ENCODE data around the gene ERVH48-1. TPM values are rescaled to one million over a fixed set of nuclear protein-coding genes. Genes with fewer than 3 reads are reported as not detected.

The ERVH48-1 gene
- total RNA-seq, 1 experiment from 2014 or later = 14.7 TPM

- TF ChIP-seq HMGXB4 (CRISPR knock-in tag; IDR thresholded peaks at IDR 0.05) (peak; percentile 87), ETV6 (CRISPR knock-in tag; IDR thresholded peaks at IDR 0.05) (0 out of 2 replicates have a peak, but pooled peaks have one; percentile 83), IRF1 (CRISPR knock-in tag; IDR thresholded peaks at IDR 0.05) (peak; percentile 50; the same call in 1 of the 2 replicates), ZNF425 (CRISPR knock-in tag; conservative IDR thresholded peaks at IDR 0.05) (no peak), GRHL2 (CRISPR knock-in tag; IDR thresholded peaks at IDR 0.05; ENCODE audit: insufficient replicate concordance, severe bottlenecking) (no peak), NFE2L1 (CRISPR knock-in tag; IDR thresholded peaks at IDR 0.05) (no peak; the same call in 1 of the 2 replicates), SMAD4 (CRISPR knock-in tag; IDR thresholded peaks at IDR 0.05) (no peak)
Observed at GRCh38 chr21:42892931-42893755, 32.3 kb downstream of the ERVH48-1 start, which contains the start of gene NDUFV3 (continued).

GRCh38 chr21:42892582-42892930 is 32.9 kb downstream of the ERVH48-1 start:
- Mint-ChIP-seq H3K36me3 (peaks cover 16% of the 10 kb centered on the region), H3K4me1 (peaks cover 5% of the 10 kb centered on the region), H3K4me3 (peak overlapping the region; percentile 81), H3K27ac (peak overlapping the region; percentile 99), H3K27me3 (ENCODE audit: low read depth) (no peaks in the 10 kb centered on the region; the same call in 1 of the 2 replicates), H3K9me3 (peaks cover 4% of the 10 kb centered on the region; the same call in 1 of the 2 replicates)
- POLR2A ChIA-PET = interaction anchor here (0.6 to 1.5 kb wide), 4 partner anchors 14 to 98 kb away, joined by 3 to 5 read pairs (median 4); partner anchors contain the start of gene PKNOX1
- peak; percentile 75; the same call in 1 of the 2 replicates for TF ChIP-seq NFE2L1 (CRISPR knock-in tag; IDR thresholded peaks at IDR 0.05)
- no peak; the same call in 1 of the 2 replicates for TF ChIP-seq ZNF263 (CRISPR knock-in tag; IDR thresholded peaks at IDR 0.05; ENCODE audit: low read depth)
- TF ChIP-seq E2F4 (CRISPR knock-in tag; IDR thresholded peaks at IDR 0.05; ENCODE audit: borderline replicate concordance, low read depth) = no peak
- peak; percentile 78; the same call in 1 of the 2 replicates for TF ChIP-seq CREB1 (CRISPR knock-in tag; IDR thresholded peaks at IDR 0.05)
- TF ChIP-seq FOXP4 (CRISPR knock-in tag; IDR thresholded peaks at IDR 0.05) = 0 out of 2 replicates have a peak, but pooled peaks have one; percentile 5
- DNase-seq (ENCODE audit: low spot score) (no peak), ATAC-seq (peak; percentile 19)
- CTCF ChIA-PET = interaction anchor here (0.6 to 1.6 kb wide), 4 partner anchors 14 to 299 kb away, joined by 4 to 5 read pairs (median 4); no protein-coding TSS in a partner anchor

- peaks cover 7% of the 10 kb centered on the region for H3K9me3 Mint-ChIP-seq
- CTCF ChIA-PET = no interaction called here
- no peak for TF ChIP-seq ELF4 (CRISPR knock-in tag; IDR thresholded peaks at IDR 0.05; ENCODE audit: low read depth)
- no peak for TF ChIP-seq MAX (CRISPR knock-in tag; IDR thresholded peaks at IDR 0.05)
- no peak for TF ChIP-seq MLX (CRISPR knock-in tag; IDR thresholded peaks at IDR 0.05)
- no peak for TF ChIP-seq USF1 (CRISPR knock-in tag; IDR thresholded peaks at IDR 0.05)
- no peak for TF ChIP-seq FOXK1 (CRISPR knock-in tag; IDR thresholded peaks at IDR 0.05)
- TF ChIP-seq ZNF317 (CRISPR knock-in tag; IDR thresholded peaks at IDR 0.05; ENCODE audit: borderline replicate concordance, low read depth) = no peak
- no peak for TF ChIP-seq KAT7 (CRISPR knock-in tag; IDR thresholded peaks at IDR 0.05; ENCODE audit: borderline replicate concordance)
- TF ChIP-seq PREB (CRISPR knock-in tag; IDR thresholded peaks at IDR 0.05; ENCODE audit: borderline replicate concordance) = no peak
- no peak for TF ChIP-seq SOX15 (CRISPR knock-in tag; IDR thresholded peaks at IDR 0.05)
Observed at GRCh38 chr21:42887326-42887725, 38.1 kb downstream of the ERVH48-1 start.

More at GRCh38 chr21:42887326-42887725, 38.1 kb downstream of the ERVH48-1 start:
- DNase-seq (ENCODE audit: low spot score) = no peak
- POLR2A ChIA-PET = no interaction called here
- ATAC-seq = no peak
- Mint-ChIP-seq H3K4me1 (peaks cover 5% of the 10 kb centered on the region), H3K4me3 (no peak overlapping the region), H3K36me3 (no peaks in the 10 kb centered on the region), H3K27ac (no peak overlapping the region), H3K27me3 (ENCODE audit: low read depth) (no peaks in the 10 kb centered on the region; the same call in 1 of the 2 replicates)

Measured in WTC11 (cell line).